Uterus (tissue), 2 donors: ENCODE measurements around the gene TAS2R50.

Experiments used
- POLR2A ChIP-seq, 2 donors: fragments of 450-650 bp; IDR thresholded peaks; one replicate each; pipeline ENCODE4 v1.6.1; 2016; ENCODE audit warnings: antibody characterized with exemption in 2 of 2, mild to moderate bottlenecking in 1 of 2, moderate library complexity in 1 of 2
- TF ChIP-seq, protein P1 (sequence below), 4 experiments: fragments of 200-600 bp in 2 of 4; fragments of 450-650 bp in 2 of 4; sonication (generic) in 2 of 4; IDR thresholded peaks; one replicate each; pipeline ENCODE4 v1.5.1; 2016 to 2019; ENCODE audit warnings: antibody characterized with exemption in 4 of 4, mild to moderate bottlenecking in 2 of 4, moderate library complexity in 1 of 4

DNA sequence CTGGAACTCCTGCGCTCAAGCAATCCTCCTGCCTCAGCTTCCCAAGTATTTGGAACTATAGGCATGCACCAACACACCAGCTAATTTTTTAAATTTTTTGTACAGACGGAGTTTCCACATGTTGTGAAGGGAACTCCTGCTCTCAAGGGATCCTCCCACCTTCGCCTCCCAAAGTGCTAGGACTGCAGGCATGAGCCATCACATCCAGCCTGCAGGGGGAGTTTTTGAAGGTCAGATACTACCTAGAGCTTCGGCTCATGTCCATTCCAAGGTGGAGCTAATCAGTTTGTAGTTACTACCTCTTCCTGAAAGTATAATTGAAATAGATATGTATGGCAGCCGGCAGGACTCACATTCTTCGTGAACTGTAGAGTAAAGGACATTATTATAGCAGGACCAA, 39.4 kb upstream of the TAS2R50 start:
- TF ChIP-seq, protein P1, sequence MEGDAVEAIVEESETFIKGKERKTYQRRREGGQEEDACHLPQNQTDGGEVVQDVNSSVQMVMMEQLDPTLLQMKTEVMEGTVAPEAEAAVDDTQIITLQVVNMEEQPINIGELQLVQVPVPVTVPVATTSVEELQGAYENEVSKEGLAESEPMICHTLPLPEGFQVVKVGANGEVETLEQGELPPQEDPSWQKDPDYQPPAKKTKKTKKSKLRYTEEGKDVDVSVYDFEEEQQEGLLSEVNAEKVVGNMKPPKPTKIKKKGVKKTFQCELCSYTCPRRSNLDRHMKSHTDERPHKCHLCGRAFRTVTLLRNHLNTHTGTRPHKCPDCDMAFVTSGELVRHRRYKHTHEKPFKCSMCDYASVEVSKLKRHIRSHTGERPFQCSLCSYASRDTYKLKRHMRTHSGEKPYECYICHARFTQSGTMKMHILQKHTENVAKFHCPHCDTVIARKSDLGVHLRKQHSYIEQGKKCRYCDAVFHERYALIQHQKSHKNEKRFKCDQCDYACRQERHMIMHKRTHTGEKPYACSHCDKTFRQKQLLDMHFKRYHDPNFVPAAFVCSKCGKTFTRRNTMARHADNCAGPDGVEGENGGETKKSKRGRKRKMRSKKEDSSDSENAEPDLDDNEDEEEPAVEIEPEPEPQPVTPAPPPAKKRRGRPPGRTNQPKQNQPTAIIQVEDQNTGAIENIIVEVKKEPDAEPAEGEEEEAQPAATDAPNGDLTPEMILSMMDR (IDR thresholded peaks at IDR 0.05), result no peak
- TF ChIP-seq POLR2A (IDR thresholded peaks at IDR 0.05), result no peak
